Parathyroid adenoma (tissue), 2 donors: Measurements from ENCODE around the gene CMYA5.

Experiments
- H2AFZ ChIP-seq: fragments of 300-600 bp; sonication (generic); one replicate; pipeline ENCODE4 v1.7.0; 2017; ENCODE audit warnings: antibody characterized with exemption, mild to moderate bottlenecking
- H3K27ac ChIP-seq: fragments of 300-600 bp; sonication (generic); one replicate; pipeline ENCODE4 v1.7.0; 2017
- H3K27me3 ChIP-seq: fragments of 300-600 bp; sonication (generic); one replicate; pipeline ENCODE4 v1.7.0; 2017; ENCODE audit warnings: low read length; ENCODE audit not compliant: control insufficient read depth, insufficient read depth
- H3K36me3 ChIP-seq: fragments of 300-600 bp; sonication (generic); one replicate; pipeline ENCODE4 v1.7.0; 2017; ENCODE audit warnings: low read length; ENCODE audit not compliant: control insufficient read depth, insufficient read depth
- H3K4me1 ChIP-seq: fragments of 300-600 bp; sonication (generic); one replicate; pipeline ENCODE4 v1.7.0; 2017; ENCODE audit warnings: control low read depth
- H3K4me2 ChIP-seq: fragments of 300-600 bp; sonication (generic); one replicate; pipeline ENCODE4 v1.7.0; 2017; ENCODE audit warnings: low read length
- H3K4me3 ChIP-seq: fragments of 300-600 bp; sonication (generic); one replicate; pipeline ENCODE4 v1.7.0; 2017; ENCODE audit warnings: low read depth, low read length
- H3K79me2 ChIP-seq: fragments of 300-600 bp; sonication (generic); one replicate; pipeline ENCODE4 v1.7.0; 2017; ENCODE audit warnings: control low read depth
- H3K9ac ChIP-seq: fragments of 300-600 bp; sonication (generic); one replicate; pipeline ENCODE4 v1.7.0; 2017; ENCODE audit warnings: mild to moderate bottlenecking
- H3K9me3 ChIP-seq: fragments of 300-600 bp; sonication (generic); one replicate; pipeline ENCODE4 v1.7.0; 2017; ENCODE audit warnings: low read length; ENCODE audit not compliant: control insufficient read depth
- CTCF ChIP-seq: fragments of 300-600 bp; sonication (generic); IDR thresholded peaks from one replicate; pipeline ENCODE4 v1.7.0; 2017; ENCODE audit warnings: antibody characterized with exemption, mild to moderate bottlenecking
- donor health status: primary hyperparathyroidism.

CMYA5 gene

GRCh38 chr5:79847561-79847960 lies 157.9 kb downstream of the CMYA5 start:
- H3K4me3 ChIP-seq: no peak overlapping the region
- no peaks in the 10 kb centered on the region for H3K79me2 ChIP-seq
- no peak overlapping the region for H3K4me2 ChIP-seq
- TF ChIP-seq CTCF: no peak
- H3K9ac ChIP-seq: no peak overlapping the region
- H3K9me3 ChIP-seq: no peaks in the 10 kb centered on the region
- H3K27me3 ChIP-seq: no peaks in the 10 kb centered on the region
- H3K27ac ChIP-seq: no peak overlapping the region
- H2AFZ ChIP-seq: no peak overlapping the region
- H3K4me1 ChIP-seq: no peaks in the 10 kb centered on the region
- H3K36me3 ChIP-seq: no peaks in the 10 kb centered on the region

- H3K9me3 ChIP-seq: no peaks in the 10 kb centered on the region
- no peaks in the 10 kb centered on the region for H3K4me1 ChIP-seq
- no peaks in the 10 kb centered on the region for H3K27me3 ChIP-seq
- TF ChIP-seq CTCF: no peak
- H3K4me2 ChIP-seq: no peak overlapping the region
- H3K36me3 ChIP-seq: no peaks in the 10 kb centered on the region
- no peak overlapping the region for H3K9ac ChIP-seq
- no peak overlapping the region for H3K4me3 ChIP-seq
- H3K27ac ChIP-seq: no peak overlapping the region
- H2AFZ ChIP-seq: no peak overlapping the region
- no peaks in the 10 kb centered on the region for H3K79me2 ChIP-seq
Measured at GRCh38 chr5:79849061-79849460, 159.4 kb downstream of the CMYA5 start.
